ENCODE measurements around the gene UMPS. TPM values are rescaled to one million over a fixed set of nuclear protein-coding genes. Genes with fewer than 3 reads are reported as not detected.
"Not testable (repeated sequence)": the region's sequence is repeated elsewhere in the genome, so short reads cannot be mapped to it uniquely, and the experiment has no call there.

Gene UMPS
- total RNA-seq, 1 donor from 2014 or later = 39.3 TPM

DNA sequence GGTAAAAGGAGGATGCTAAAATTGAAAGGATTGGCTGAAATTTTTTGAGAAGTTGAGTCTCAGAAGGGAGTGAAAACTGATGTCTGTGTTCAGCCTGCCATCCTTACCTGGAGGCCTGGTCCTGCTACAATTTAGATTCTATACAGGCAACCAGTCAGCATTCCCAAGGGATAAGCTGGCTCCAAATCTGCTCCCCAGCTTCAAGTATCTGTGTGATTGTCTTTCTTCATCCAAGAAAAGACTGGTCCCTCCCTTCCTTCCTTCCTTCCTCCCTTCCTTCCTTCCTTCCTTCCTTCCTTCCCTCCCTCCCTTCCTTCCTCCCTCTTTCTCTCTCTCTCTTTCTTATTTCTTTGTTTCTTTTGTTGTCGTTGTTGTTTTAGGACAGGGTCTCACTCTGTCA lies 24.7 kb upstream of the UMPS start:
- intact Hi-C loops (cut with micrococcal nuclease) = no loop called here

DNA sequence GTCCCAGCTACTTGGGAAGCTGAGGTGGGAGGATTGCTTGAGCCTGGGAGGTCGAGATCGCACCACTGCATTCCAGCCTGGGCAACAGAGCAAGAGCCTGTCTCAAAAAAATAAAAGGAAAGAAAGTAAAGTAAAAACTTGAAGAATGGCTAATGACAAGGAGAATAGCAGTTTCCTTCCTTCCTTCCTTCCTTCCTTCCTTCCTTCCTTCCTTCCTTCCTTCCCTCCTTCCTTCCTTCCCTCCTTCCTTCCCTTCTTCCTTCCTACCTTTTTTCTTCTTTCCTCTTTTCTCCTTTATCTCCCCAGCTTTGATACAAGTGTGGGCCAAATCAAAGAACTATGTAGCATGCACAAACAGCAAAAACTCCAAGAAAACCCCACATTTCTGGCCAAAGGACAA lies 23.0 kb upstream of the UMPS start:
- intact Hi-C loops (cut with micrococcal nuclease) = not testable (repeated sequence)

DNA sequence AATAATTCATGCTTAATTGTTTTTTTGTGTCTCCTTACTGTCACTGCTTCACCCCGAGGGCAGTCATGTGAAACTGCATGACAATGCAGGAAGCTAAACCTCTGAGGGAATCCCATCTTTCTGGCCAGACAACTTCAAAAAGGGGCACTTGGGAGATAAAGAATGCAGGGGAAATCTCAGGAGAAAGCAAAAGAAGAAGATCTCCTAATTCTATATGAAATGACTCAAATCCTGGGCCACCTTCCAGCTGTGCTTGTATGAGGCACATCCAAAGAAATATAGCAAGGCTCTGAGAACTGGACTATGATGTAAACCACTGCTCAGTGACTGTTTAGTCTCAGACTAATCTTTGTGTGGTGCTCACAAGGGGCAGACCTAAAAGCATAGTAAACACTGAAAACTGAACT lies 22.6 kb upstream of the UMPS start:
- intact Hi-C loops (cut with micrococcal nuclease) = no loop called here

DNA sequence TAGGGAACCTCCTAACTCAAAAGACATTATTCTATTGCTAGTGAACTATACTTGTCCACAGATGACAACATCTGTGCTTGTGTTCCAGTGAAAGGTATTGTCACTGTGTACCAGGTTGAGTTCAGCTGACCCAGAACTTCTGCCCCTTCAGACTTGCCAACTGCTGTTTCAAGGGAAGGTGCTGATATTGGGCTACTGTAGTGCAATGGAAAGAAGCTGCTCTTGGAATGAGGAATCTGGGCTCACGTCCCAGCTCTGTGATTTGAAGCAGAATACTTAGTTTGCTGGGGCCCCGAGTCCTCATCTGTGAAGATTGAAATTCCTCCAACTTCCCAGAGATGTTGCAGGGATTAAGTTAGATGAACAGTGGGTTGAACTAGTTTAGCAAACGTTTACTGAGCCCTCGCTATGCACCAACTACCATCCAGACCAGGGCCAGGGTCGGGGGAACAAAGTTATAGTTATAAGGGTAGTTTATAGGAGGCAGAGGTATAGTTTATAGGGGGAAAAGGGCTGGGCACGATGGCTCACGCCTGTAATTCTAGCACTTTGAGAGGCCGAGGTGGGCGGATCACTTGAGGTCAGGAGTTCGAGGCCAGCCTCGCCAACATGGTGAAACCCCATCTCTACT lies 15.9 kb upstream of the UMPS start:
- intact Hi-C loops (cut with micrococcal nuclease) = no loop called here

GRCh38 chr3:124722589-124722988 lies 7.7 kb upstream of the UMPS start:
- intact Hi-C loops (cut with micrococcal nuclease) = no loop called here

- intact Hi-C loops (cut with micrococcal nuclease) = loop anchor here (1.0 to 5.0 kb wide), 2 partner anchors 864 to 1144 kb away; partner anchors contain the start of genes HACD2 and OSBPL11
These were observed 667 bp downstream of the UMPS start for GRCh38 chr3:124730941-124731297.

GRCh38 chr3:124731760-124732159 lies 1.5 kb downstream of the UMPS start:
- intact Hi-C loops (cut with micrococcal nuclease) = loop anchor here (5.0 kb wide), 1 partner anchor 1144 kb away; the partner anchor contains the start of gene HACD2

DNA sequence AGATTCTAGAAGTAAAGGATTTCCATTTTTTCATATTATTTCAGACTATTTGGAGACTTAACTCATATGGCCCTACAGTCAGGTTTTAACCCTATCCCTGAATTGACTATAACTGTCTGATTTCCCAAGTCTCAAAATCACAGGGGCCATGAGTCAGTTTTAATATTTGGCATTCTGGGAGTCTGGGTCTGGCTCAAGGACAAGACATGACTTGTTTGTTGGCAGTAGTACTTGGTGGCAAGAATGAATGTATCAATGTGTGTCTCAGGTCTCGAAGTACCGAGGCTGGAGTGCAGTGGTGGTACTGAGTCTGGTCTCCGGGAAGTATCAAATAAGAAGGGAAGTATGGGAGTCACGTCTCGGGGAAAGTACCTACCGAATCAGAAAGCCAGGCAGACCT lies 10.8 kb downstream of the UMPS start:
- intact Hi-C loops (cut with micrococcal nuclease) = no loop called here

- intact Hi-C loops (cut with micrococcal nuclease) = no loop called here
These were observed 15.5 kb downstream of the UMPS start for GRCh38 chr3:124745756-124746155.

- intact Hi-C loops (cut with micrococcal nuclease) = no loop called here
These were observed 17.1 kb downstream of the UMPS start for GRCh38 chr3:124747111-124747981.

DNA sequence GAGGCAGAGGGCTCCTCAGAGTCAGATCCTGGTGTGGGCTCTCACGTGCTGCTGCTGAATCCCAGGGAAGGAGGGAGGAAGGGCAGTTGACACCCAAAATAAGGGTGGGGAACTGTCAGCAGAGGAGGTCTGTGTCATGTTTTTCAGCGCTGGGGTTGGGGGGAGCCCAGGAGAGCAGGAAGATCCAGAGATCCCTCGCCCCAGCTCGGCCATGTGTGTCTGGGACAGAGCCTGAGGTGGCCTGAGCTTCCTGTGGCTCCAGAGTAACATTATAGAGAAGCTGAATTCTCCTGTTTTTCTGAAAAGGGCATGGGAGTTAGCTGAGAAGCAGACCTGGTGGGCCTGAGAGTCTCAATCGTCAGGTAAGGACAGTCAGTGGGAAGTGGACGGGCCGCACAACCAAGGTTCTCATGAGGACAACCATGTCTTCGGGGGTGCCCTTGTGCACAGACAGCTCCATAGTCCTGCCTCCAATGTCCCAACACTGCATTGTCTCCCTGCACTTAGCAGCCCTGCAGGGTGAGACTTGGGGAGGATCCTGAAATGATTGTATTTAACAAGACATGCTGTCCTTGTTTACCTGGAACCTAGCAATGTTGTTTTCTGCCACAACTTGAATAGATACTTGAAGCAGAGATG lies 18.4 kb downstream of the UMPS start:
- intact Hi-C loops (cut with micrococcal nuclease) = no loop called here

GRCh38 chr3:124749877-124750276 lies 19.6 kb downstream of the UMPS start:
- intact Hi-C loops (cut with micrococcal nuclease) = not testable (repeated sequence)

GRCh38 chr3:124751501-124751900 lies 21.2 kb downstream of the UMPS start:
- intact Hi-C loops (cut with micrococcal nuclease) = no loop called here

GRCh38 chr3:124752051-124752450 lies 21.8 kb downstream of the UMPS start:
- intact Hi-C loops (cut with micrococcal nuclease) = no loop called here

DNA sequence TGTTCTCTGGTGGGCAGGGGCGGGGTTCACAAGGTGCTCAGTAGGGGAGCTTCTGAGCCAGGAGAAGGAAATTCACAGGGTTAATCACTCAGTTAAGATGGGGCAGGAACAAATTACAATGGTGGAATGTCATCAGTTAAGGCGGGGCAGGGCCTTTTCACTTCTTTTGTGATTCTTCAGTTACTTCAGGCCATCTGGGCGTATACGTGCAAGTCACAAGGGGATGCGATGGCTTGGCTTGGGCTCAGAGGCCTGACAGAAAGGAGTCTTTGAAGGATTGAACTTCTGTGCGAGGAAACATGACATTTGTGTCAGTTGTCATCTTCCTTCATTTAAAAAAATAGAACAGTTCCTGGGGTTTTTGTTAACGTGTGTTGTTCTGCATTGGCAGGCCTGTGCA lies 27.7 kb downstream of the UMPS start:
- intact Hi-C loops (cut with micrococcal nuclease) = not testable (repeated sequence)

DNA sequence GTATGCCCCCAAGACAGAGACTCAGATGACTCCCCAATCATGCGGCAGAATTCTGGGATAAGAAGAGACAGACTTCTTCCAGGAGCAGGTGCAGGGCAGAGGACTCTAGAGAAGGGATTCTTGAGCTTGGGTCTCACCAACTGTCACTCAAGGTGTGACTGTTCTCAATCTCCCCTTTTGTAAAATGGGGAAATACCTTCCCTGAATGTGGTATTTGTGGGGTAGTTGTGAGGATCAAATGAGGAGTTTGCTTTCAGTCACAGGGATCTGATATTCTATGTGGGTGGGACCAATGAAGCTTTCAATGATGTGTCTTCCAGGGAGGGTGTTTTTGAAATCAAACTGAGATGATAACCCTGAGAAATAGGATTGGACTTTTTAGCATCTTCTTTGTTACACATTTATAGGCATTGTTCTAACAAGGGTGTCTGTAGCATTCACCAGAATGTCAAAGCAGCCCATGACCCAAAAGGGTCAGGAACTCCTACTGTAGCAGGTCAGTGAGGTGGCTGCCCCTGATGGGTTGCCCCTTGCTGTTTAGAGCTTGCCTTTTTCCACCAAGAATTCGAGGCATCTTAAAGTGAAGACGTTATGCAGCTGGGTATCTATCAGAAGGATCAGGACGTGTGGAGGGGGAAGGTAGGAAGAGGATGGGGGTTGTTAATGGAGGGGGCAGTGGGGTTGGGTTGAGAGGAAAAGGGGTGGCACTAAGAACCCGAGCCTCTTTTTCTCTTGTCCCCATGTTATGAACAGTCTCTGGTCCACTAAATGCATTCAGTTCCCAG lies 28.8 kb downstream of the UMPS start:
- intact Hi-C loops (cut with micrococcal nuclease) = no loop called here

- intact Hi-C loops (cut with micrococcal nuclease) = no loop called here
These were observed 29.6 kb downstream of the UMPS start for GRCh38 chr3:124759666-124760401.

GRCh38 chr3:124760601-124761000 lies 30.3 kb downstream of the UMPS start:
- intact Hi-C loops (cut with micrococcal nuclease) = no loop called here

DNA sequence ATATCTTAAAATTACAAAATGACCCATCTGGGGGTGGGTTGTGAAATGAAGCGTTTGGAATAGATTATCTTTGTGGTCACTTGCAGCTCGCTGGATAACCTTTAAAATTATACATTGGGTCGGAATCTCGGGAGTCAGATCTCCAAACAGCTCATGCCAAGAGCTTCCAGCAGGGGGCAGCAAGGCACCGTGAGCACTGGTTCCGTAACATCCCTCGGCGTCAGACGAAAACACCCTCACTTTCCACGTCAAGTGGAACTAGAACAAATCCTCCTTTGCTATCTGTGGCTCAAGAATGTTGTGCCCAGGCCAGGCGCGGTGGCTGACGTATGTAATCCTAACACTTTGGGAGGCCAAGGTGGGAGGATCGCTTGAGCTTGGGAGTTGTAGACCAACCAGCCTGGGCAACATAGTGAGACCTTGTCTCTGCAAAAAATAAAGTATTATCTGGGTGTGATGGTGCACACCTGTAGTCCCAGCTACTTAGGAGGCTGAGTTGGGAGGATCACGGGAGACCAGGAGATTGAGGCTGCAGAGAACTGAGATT lies 31.1 kb downstream of the UMPS start:
- intact Hi-C loops (cut with micrococcal nuclease) = loop anchor here (1.0 kb wide), 3 partner anchors 140 to 824 kb away; no protein-coding TSS in a partner anchor

GRCh38 chr3:124761935-124762660 lies 31.8 kb downstream of the UMPS start:
- intact Hi-C loops (cut with micrococcal nuclease) = loop anchor here (1.0 kb wide), 3 partner anchors 139 to 823 kb away; no protein-coding TSS in a partner anchor

All from T-helper 2 cell treated with Interferon-gamma antibody and Interleukin-4, amounts not matched to agents 100 ng/mL and 5 ng/mL, for 36 hours (primary cell).